H1 (cell line): ENCODE results near the gene NOS2. TPM values are rescaled to one million over a fixed set of nuclear protein-coding genes. Genes with fewer than 3 reads are reported as not detected.

Experiments
- BRCA1 ChIP-seq: IDR thresholded peaks from 2 replicates; pipeline ENCODE4 v1.6.1; 2012; ENCODE audit warnings: low read depth, low read length, improper control_type of control experiment
- E2F6 ChIP-seq: IDR thresholded peaks from 2 replicates; pipeline ENCODE4 v1.6.1; 2012; ENCODE audit warnings: inconsistent platforms
- EGR1 ChIP-seq: IDR thresholded peaks from 2 replicates; pipeline ENCODE4 v1.6.1; 2011; ENCODE audit warnings: low read depth, low read length, borderline replicate concordance
- KDM1A ChIP-seq: fragments of 200-600, 300-600 bp; sonication (generic); IDR thresholded peaks from 2 replicates; pipeline ENCODE4 v1.7.1; 2016; ENCODE audit warnings: mild to moderate bottlenecking, low read length, borderline replicate concordance
- NRF1 ChIP-seq: IDR thresholded peaks from 2 replicates; pipeline ENCODE4 v1.6.1; 2011; ENCODE audit warnings: mild to moderate bottlenecking, low read depth, low read length, improper control_type of control experiment
- POLR2AphosphoS5 ChIP-seq: IDR thresholded peaks from 2 replicates; pipeline ENCODE4 v1.6.1; 2011; ENCODE audit warnings: low read depth, low read length
- RNF2 ChIP-seq: fragments of 200-900, 300-1000 bp; sonication (generic); IDR thresholded peaks from 2 replicates; pipeline ENCODE4 v1.7.1; 2016; ENCODE audit warnings: borderline replicate concordance, low read depth, mild to moderate bottlenecking, antibody characterized with exemption, low read length; ENCODE audit not compliant: poor library complexity, severe bottlenecking; ENCODE audit errors: missing control alignments
- SP4 ChIP-seq: IDR thresholded peaks from 2 replicates; pipeline ENCODE4 v1.6.1; 2012; ENCODE audit warnings: low read length, inconsistent platforms
- TBP ChIP-seq: IDR thresholded peaks from 2 replicates; pipeline ENCODE4 v1.6.1; 2011; ENCODE audit warnings: low read depth, low read length, improper control_type of control experiment
- ZNF274 ChIP-seq: IDR thresholded peaks from 2 replicates; pipeline ENCODE4 v1.7.0; 2012; ENCODE audit warnings: low read length, borderline replicate concordance; ENCODE audit errors: extremely low read depth
- polyA plus RNA-seq, 7 experiments: library from polyadenylated mRNA; depleted of rRNA in 3 of 7; stranded (reverse) in 5 of 7; unstranded in 2 of 7; fragments of >200 nt in 5 of 7; fragments of 200-250 nt in 2 of 7; gene quantifications; 1 replicate in 5 of 7; 2 replicates in 1 of 7; 4 replicates in 1 of 7; pipeline versions ENCODE4 v1.2.1 to v1.2.3, GENCODE V29; 2011 to 2013; ENCODE audit warnings: missing spikeins in 2 of 7, mixed read lengths in 2 of 7
- total RNA-seq: library from RNA; stranded (reverse); fragmentation: NEBNext Ultra II Directional; extraction: Animal tissue kit (Norgen Biotek cat#: 25700); gene quantifications from 2 replicates; pipeline ENCODE4 v1.2.1, GENCODE V29; 2021

The NOS2 gene
- total and polyA plus RNA-seq, 2 of the 8 experiments (the other 6 are each of a cell fraction or from before 2014, with no cell fraction given) = 1.0 to 1.9 TPM

- TF ChIP-seq TBP (no peak), POLR2AphosphoS5 (no peak), RNF2 (no peak), BRCA1 (no peak), ZNF274 (no peak), KDM1A (no peak), EGR1 (no peak), NRF1 (no peak), SP4 (no peak), E2F6 (no peak)
Measured at GRCh38 chr17:27800522-27800921, at the start of gene NOS2 (continued).
